ENCODE data around the gene CDC42BPB. TPM values are rescaled to one million over a fixed set of nuclear protein-coding genes. Genes with fewer than 3 reads are reported as not detected.

Gene CDC42BPB
- total RNA-seq, 4 donors from 2014 or later, result 105 to 178 (median 107) TPM

- Histone ChIP-seq H3K27me3 (no peaks in the 10 kb centered on the region), H3K27ac (peak overlapping the region; percentile 87), H3K36me3 (no peaks in the 10 kb centered on the region), H3K9me3 (no peaks in the 10 kb centered on the region), H3K4me3 (peak overlapping the region; percentile 47), H3K4me1 (peaks cover 52% of the 10 kb centered on the region)
- WGBS, result 27% methylated on average over 3 of the region's 21 CpGs
- TF ChIP-seq EP300 (IDR thresholded peaks at IDR 0.05) (no peak), POLR2A (IDR thresholded peaks at IDR 0.05) (no peak), POLR2AphosphoS5 (IDR thresholded peaks at IDR 0.05) (no peak)
- TF ChIP-seq, protein P1, sequence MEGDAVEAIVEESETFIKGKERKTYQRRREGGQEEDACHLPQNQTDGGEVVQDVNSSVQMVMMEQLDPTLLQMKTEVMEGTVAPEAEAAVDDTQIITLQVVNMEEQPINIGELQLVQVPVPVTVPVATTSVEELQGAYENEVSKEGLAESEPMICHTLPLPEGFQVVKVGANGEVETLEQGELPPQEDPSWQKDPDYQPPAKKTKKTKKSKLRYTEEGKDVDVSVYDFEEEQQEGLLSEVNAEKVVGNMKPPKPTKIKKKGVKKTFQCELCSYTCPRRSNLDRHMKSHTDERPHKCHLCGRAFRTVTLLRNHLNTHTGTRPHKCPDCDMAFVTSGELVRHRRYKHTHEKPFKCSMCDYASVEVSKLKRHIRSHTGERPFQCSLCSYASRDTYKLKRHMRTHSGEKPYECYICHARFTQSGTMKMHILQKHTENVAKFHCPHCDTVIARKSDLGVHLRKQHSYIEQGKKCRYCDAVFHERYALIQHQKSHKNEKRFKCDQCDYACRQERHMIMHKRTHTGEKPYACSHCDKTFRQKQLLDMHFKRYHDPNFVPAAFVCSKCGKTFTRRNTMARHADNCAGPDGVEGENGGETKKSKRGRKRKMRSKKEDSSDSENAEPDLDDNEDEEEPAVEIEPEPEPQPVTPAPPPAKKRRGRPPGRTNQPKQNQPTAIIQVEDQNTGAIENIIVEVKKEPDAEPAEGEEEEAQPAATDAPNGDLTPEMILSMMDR (IDR thresholded peaks at IDR 0.05), result no peak
- peak; percentile 90 to 94 for DNase-seq (ENCODE audit: low spot score in 2 of 2)
Observed at GRCh38 chr14:103074729-103075367, 17.5 kb upstream of the CDC42BPB start.

GRCh38 chr14:103073876-103074728 lies 16.8 kb upstream of the CDC42BPB start:
- no peaks in the 10 kb centered on the region for H3K36me3 ChIP-seq
- H3K27ac ChIP-seq, result peak overlapping the region; percentile 87
- WGBS, result 64% methylated on average over 13 of the region's 21 CpGs
- DNase-seq (ENCODE audit: low spot score in 2 of 2), result peak in 1 of 2 donors; percentile 65
- H3K4me1 ChIP-seq, result peaks cover 52% of the 10 kb centered on the region
- H3K27me3 ChIP-seq, result no peaks in the 10 kb centered on the region
- TF ChIP-seq, protein P1 (IDR thresholded peaks at IDR 0.05), result no peak
- TF ChIP-seq EP300 (IDR thresholded peaks at IDR 0.05), result no peak
- no peak for TF ChIP-seq POLR2A (IDR thresholded peaks at IDR 0.05)
- TF ChIP-seq POLR2AphosphoS5 (IDR thresholded peaks at IDR 0.05), result no peak
- no peak overlapping the region for H3K4me3 ChIP-seq
- H3K9me3 ChIP-seq, result no peaks in the 10 kb centered on the region

DNA sequence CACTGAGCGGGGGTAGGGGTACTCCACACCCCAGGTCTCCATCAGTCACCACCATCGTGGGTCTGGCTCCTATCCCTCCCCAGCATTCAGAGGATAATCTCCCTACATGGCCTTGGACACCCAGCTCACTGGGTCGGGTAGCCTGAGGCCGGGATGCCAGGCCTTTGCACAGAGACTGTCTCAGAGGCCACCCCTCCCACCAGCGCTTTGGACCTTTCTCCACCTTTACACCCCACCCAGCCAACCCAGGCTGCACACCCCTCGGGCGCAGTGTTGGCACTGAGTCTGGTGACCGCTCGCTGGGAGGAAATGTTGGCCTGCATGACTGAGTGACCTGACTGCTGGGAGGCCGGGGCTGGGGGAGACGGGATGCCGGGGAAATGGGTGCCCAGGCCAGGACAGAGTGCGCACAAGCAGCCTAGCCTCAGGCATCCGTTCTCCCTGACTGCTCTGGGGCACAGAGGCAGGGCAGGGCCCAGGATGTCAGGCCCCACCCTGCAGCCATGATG lies 16.1 kb upstream of the CDC42BPB start:
- peaks cover 54% of the 10 kb centered on the region for H3K4me1 ChIP-seq

GRCh38 chr14:103072595-103073366 lies 15.4 kb upstream of the CDC42BPB start:
- no peaks in the 10 kb centered on the region for H3K36me3 ChIP-seq
- H3K9me3 ChIP-seq, result no peaks in the 10 kb centered on the region
- no peak overlapping the region for H3K4me3 ChIP-seq
- H3K27ac ChIP-seq, result peak overlapping the region; percentile 87
- TF ChIP-seq EP300 (IDR thresholded peaks at IDR 0.05) (no peak), POLR2A (IDR thresholded peaks at IDR 0.05) (no peak), POLR2AphosphoS5 (IDR thresholded peaks at IDR 0.05) (no peak)
- TF ChIP-seq, protein P1 (IDR thresholded peaks at IDR 0.05), result no peak
- no peaks in the 10 kb centered on the region for H3K27me3 ChIP-seq
- H3K4me1 ChIP-seq, result peaks cover 61% of the 10 kb centered on the region
- peak in 1 of 2 donors; percentile 74 for DNase-seq (ENCODE audit: low spot score in 2 of 2)
- 79% methylated on average over 14 of the region's 21 CpGs for WGBS

More for the DNA sequence above, 16.1 kb upstream of the CDC42BPB start:
- WGBS, result 78% methylated on average over 3 of the region's 14 CpGs
- TF ChIP-seq, protein P1 (IDR thresholded peaks at IDR 0.05), result no peak
- TF ChIP-seq POLR2A (IDR thresholded peaks at IDR 0.05), result no peak
- TF ChIP-seq EP300 (IDR thresholded peaks at IDR 0.05), result no peak
- TF ChIP-seq POLR2AphosphoS5 (IDR thresholded peaks at IDR 0.05), result no peak
- Histone ChIP-seq H3K36me3 (no peaks in the 10 kb centered on the region), H3K27ac (peak overlapping the region; percentile 87), H3K9me3 (no peaks in the 10 kb centered on the region), H3K27me3 (no peaks in the 10 kb centered on the region), H3K4me3 (no peak overlapping the region)
- DNase-seq (ENCODE audit: low spot score in 2 of 2), result peak in 1 of 2 donors; percentile 75

All from suprapubic skin (tissue), 4 donors.